Parathyroid adenoma (tissue), 2 donors: ENCODE data around the gene GSK3A.

Experiments used
- H2AFZ ChIP-seq: fragments of 300-600 bp; sonication (generic); one replicate; pipeline ENCODE4 v1.7.0; 2017; ENCODE audit warnings: antibody characterized with exemption, mild to moderate bottlenecking
- H3K27ac ChIP-seq: fragments of 300-600 bp; sonication (generic); one replicate; pipeline ENCODE4 v1.7.0; 2017
- H3K27me3 ChIP-seq: fragments of 300-600 bp; sonication (generic); one replicate; pipeline ENCODE4 v1.7.0; 2017; ENCODE audit warnings: low read length; ENCODE audit not compliant: control insufficient read depth, insufficient read depth
- H3K36me3 ChIP-seq: fragments of 300-600 bp; sonication (generic); one replicate; pipeline ENCODE4 v1.7.0; 2017; ENCODE audit warnings: low read length; ENCODE audit not compliant: control insufficient read depth, insufficient read depth
- H3K4me1 ChIP-seq: fragments of 300-600 bp; sonication (generic); one replicate; pipeline ENCODE4 v1.7.0; 2017; ENCODE audit warnings: control low read depth
- H3K4me2 ChIP-seq: fragments of 300-600 bp; sonication (generic); one replicate; pipeline ENCODE4 v1.7.0; 2017; ENCODE audit warnings: low read length
- H3K4me3 ChIP-seq: fragments of 300-600 bp; sonication (generic); one replicate; pipeline ENCODE4 v1.7.0; 2017; ENCODE audit warnings: low read depth, low read length
- H3K79me2 ChIP-seq: fragments of 300-600 bp; sonication (generic); one replicate; pipeline ENCODE4 v1.7.0; 2017; ENCODE audit warnings: control low read depth
- H3K9ac ChIP-seq: fragments of 300-600 bp; sonication (generic); one replicate; pipeline ENCODE4 v1.7.0; 2017; ENCODE audit warnings: mild to moderate bottlenecking
- H3K9me3 ChIP-seq: fragments of 300-600 bp; sonication (generic); one replicate; pipeline ENCODE4 v1.7.0; 2017; ENCODE audit warnings: low read length; ENCODE audit not compliant: control insufficient read depth
- TF ChIP-seq, protein P1 (sequence below): fragments of 300-600 bp; sonication (generic); IDR thresholded peaks from one replicate; pipeline ENCODE4 v1.7.0; 2017; ENCODE audit warnings: antibody characterized with exemption, mild to moderate bottlenecking
- donor health status: primary hyperparathyroidism.

GSK3A gene

DNA sequence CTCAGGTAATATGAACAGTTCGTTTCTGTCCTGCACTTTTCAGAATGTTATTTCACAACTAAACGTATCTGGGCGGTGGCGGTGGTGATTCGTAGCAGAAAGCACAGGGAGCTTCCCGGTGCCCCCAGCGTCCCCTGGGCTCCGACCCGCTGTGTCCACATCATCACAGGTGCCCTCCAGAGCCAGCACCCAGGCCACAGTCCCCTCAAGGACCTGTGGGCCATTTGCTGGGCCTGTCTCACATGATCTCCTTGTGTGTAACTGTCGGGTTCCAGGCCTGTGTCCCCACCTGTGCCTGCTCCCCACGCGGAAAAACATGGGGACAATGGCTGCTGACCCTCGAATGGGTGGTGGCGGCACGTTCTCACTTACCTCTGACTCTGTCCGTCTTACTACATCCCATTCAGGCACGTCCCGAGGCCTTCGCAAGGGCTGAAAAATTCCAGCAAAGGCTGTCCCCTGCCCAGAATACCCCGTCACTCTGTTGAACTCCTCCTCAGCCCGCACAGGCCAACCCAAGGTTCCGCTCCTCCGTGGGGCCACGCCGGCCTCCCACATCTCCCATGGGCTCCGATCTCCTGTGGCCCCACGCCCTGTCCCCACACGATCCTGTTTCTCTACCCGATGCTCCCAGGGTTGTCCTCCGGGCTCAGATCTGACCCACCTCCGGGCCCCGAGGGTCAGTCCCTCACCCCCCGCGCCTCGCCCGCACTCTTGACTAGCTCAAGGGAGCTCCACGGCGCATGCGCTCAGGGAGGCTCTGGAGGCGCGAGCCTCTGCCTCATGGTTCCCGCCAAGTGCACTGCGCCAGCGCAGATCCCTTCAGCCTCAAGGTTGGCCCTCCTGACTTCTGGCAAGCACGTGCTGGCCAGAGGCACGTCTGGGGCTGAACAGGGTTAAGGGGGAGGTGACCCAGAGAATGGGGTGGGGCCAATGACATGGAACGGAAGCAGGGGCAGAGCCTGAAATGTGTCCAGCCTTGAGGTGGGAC lies 46.1 kb downstream of the GSK3A start:
- Histone ChIP-seq H3K4me3 (no peak overlapping the region), H3K4me2 (no peak overlapping the region), H3K27ac (no peak overlapping the region), H3K36me3 (no peaks in the 10 kb centered on the region), H3K79me2 (peaks cover 3% of the 10 kb centered on the region), H2AFZ (no peak overlapping the region), H3K9ac (no peak overlapping the region), H3K9me3 (no peaks in the 10 kb centered on the region), H3K4me1 (no peaks in the 10 kb centered on the region), H3K27me3 (no peaks in the 10 kb centered on the region)
- TF ChIP-seq, protein P1, sequence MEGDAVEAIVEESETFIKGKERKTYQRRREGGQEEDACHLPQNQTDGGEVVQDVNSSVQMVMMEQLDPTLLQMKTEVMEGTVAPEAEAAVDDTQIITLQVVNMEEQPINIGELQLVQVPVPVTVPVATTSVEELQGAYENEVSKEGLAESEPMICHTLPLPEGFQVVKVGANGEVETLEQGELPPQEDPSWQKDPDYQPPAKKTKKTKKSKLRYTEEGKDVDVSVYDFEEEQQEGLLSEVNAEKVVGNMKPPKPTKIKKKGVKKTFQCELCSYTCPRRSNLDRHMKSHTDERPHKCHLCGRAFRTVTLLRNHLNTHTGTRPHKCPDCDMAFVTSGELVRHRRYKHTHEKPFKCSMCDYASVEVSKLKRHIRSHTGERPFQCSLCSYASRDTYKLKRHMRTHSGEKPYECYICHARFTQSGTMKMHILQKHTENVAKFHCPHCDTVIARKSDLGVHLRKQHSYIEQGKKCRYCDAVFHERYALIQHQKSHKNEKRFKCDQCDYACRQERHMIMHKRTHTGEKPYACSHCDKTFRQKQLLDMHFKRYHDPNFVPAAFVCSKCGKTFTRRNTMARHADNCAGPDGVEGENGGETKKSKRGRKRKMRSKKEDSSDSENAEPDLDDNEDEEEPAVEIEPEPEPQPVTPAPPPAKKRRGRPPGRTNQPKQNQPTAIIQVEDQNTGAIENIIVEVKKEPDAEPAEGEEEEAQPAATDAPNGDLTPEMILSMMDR, result no peak

DNA sequence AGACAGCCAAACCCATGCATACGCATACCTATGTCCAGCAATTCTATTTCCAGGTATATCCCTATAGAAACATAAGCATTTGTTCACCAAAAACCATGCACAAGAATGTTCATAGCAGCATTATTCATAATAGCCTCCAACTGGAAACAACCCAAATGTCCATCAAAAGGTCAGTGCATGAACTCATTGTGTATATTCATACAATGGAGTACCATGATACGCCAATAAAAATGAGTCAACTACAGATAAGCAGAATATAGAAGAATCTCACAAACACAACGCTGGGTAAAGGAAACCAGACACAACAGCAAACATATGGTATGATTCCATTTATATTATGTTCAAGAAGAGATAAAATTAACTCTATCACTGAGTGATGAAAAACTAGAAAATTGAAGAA lies 48.7 kb downstream of the GSK3A start:
- Histone ChIP-seq H3K4me1 (no peaks in the 10 kb centered on the region), H3K27ac (no peak overlapping the region), H3K27me3 (no peaks in the 10 kb centered on the region), H3K4me3 (no peak overlapping the region), H3K9me3 (no peaks in the 10 kb centered on the region), H3K36me3 (no peaks in the 10 kb centered on the region), H3K4me2 (no peak overlapping the region), H3K9ac (no peak overlapping the region), H2AFZ (no peak overlapping the region), H3K79me2 (no peaks in the 10 kb centered on the region)
- TF ChIP-seq, protein P1, result no peak

DNA sequence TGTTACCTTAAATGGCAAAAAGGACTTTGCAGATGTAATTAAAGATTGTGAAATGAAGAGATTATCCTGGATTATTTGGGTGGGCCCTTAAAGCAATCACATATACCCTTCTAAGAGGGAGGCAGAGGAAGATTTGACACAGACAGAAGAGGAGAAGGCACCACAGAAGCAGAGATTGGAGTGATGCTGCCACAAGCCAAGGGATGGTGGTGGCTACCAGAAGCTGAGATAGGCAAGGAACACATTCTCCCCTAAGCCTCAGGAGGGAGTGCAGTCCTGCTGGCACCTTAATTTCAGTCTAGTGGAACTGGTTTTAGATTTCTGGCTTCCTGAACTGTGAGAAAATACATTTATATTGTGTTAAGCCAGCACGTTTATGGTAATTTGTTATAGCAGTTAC lies 49.1 kb downstream of the GSK3A start:
- H3K4me2 ChIP-seq, result no peak overlapping the region
- H3K27me3 ChIP-seq, result no peaks in the 10 kb centered on the region
- TF ChIP-seq, protein P1, result no peak
- H3K79me2 ChIP-seq, result no peaks in the 10 kb centered on the region
- H3K9ac ChIP-seq, result no peak overlapping the region
- H3K27ac ChIP-seq, result no peak overlapping the region
- no peaks in the 10 kb centered on the region for H3K9me3 ChIP-seq
- H3K4me3 ChIP-seq, result no peak overlapping the region
- no peaks in the 10 kb centered on the region for H3K36me3 ChIP-seq
- H3K4me1 ChIP-seq, result no peaks in the 10 kb centered on the region
- H2AFZ ChIP-seq, result no peak overlapping the region

DNA sequence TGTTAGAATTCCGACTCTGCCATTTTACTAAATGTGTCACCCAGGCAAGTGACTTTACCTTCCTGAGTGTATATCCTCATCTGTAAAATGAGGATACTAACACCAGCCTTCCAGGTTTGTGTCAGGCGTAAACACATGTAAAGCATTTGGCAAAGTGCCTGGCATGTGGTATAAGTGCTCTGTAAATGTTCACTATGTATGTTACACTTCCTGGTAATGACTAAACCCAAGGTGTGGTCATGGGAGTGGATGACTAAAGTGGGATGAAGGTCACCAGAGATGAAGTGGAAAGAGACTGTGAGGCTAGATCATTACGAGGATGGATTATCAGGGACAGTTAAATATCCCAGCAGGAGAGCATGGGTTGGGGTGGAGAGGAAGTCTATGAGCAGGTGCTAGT lies 50.5 kb downstream of the GSK3A start:
- H3K36me3 ChIP-seq, result no peaks in the 10 kb centered on the region
- no peak overlapping the region for H2AFZ ChIP-seq
- no peaks in the 10 kb centered on the region for H3K79me2 ChIP-seq
- H3K4me3 ChIP-seq, result no peak overlapping the region
- TF ChIP-seq, protein P1, result no peak
- H3K27me3 ChIP-seq, result no peaks in the 10 kb centered on the region
- no peak overlapping the region for H3K27ac ChIP-seq
- no peaks in the 10 kb centered on the region for H3K4me1 ChIP-seq
- H3K9me3 ChIP-seq, result no peaks in the 10 kb centered on the region
- no peak overlapping the region for H3K9ac ChIP-seq
- no peak overlapping the region for H3K4me2 ChIP-seq
